GM21423 (cell line): Measurements from ENCODE around the gene HSD17B2.
"Not testable (repeated sequence)": the region's sequence is repeated elsewhere in the genome, so short reads cannot be mapped to it uniquely, and the experiment has no call there.

Source experiments
- ATAC-seq: cut with Tn5 transposase; IDR thresholded peaks from one replicate; pipeline ENCODE4 v1.9.1; 2021; ENCODE audit warnings: mild to moderate bottlenecking, moderate library complexity; ENCODE audit not compliant: unreplicated experiment

HSD17B2 gene

GRCh38 chr16:82118749-82119148, 83.7 kb downstream of the HSD17B2 start:
- ATAC-seq, result no peak

- no peak for ATAC-seq
Measured at GRCh38 chr16:82119405-82119804, 84.4 kb downstream of the HSD17B2 start.

GRCh38 chr16:82124651-82125050, 89.6 kb downstream of the HSD17B2 start:
- no peak for ATAC-seq

- no peak for ATAC-seq
Measured at GRCh38 chr16:82129881-82130280, 94.8 kb downstream of the HSD17B2 start.

- ATAC-seq, result no peak
Measured at GRCh38 chr16:82133798-82134197, 98.7 kb downstream of the HSD17B2 start.

- ATAC-seq, result no peak
Measured at GRCh38 chr16:82134846-82135245, 99.8 kb downstream of the HSD17B2 start.

- no peak for ATAC-seq
Measured at GRCh38 chr16:82135844-82136243, 100.8 kb downstream of the HSD17B2 start.

GRCh38 chr16:82136956-82137821, 102.1 kb downstream of the HSD17B2 start:
- ATAC-seq, result no peak

- no peak for ATAC-seq
Measured at GRCh38 chr16:82137822-82138167, 102.7 kb downstream of the HSD17B2 start.

GRCh38 chr16:82138478-82139285, 103.6 kb downstream of the HSD17B2 start:
- ATAC-seq, result no peak

GRCh38 chr16:82139286-82139571, 104.2 kb downstream of the HSD17B2 start:
- not testable (repeated sequence) for ATAC-seq

- no peak for ATAC-seq
Measured at GRCh38 chr16:82146556-82146955, 111.5 kb downstream of the HSD17B2 start.

GRCh38 chr16:82146957-82147356, 111.9 kb downstream of the HSD17B2 start:
- ATAC-seq, result no peak

- no peak for ATAC-seq
Measured at GRCh38 chr16:82147546-82147945, 112.5 kb downstream of the HSD17B2 start.
